ENCODE measurements around the gene SHROOM4.

The SHROOM4 gene

GRCh38 chrX:50691820-50692219 lies 122.2 kb downstream of the SHROOM4 start:
- peak; percentile 42 for DNase-seq
- no peaks in the 10 kb centered on the region for H3K4me1 ChIP-seq (ENCODE audit: low read length)
- H3K4me3 ChIP-seq (ENCODE audit: low read length): no peak overlapping the region
- H3K4me2 ChIP-seq (ENCODE audit: low read depth, low read length): no peak overlapping the region
- H3K9me2 ChIP-seq (replicated peaks; ENCODE audit: insufficient read depth, low read length): no peaks in the 10 kb centered on the region
- H4K20me1 ChIP-seq (ENCODE audit: insufficient read depth, low read length): no peaks in the 10 kb centered on the region
- TF ChIP-seq, protein P1, sequence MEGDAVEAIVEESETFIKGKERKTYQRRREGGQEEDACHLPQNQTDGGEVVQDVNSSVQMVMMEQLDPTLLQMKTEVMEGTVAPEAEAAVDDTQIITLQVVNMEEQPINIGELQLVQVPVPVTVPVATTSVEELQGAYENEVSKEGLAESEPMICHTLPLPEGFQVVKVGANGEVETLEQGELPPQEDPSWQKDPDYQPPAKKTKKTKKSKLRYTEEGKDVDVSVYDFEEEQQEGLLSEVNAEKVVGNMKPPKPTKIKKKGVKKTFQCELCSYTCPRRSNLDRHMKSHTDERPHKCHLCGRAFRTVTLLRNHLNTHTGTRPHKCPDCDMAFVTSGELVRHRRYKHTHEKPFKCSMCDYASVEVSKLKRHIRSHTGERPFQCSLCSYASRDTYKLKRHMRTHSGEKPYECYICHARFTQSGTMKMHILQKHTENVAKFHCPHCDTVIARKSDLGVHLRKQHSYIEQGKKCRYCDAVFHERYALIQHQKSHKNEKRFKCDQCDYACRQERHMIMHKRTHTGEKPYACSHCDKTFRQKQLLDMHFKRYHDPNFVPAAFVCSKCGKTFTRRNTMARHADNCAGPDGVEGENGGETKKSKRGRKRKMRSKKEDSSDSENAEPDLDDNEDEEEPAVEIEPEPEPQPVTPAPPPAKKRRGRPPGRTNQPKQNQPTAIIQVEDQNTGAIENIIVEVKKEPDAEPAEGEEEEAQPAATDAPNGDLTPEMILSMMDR (IDR thresholded peaks at IDR 0.05; ENCODE audit: low read length): peak; percentile 55
- TF ChIP-seq EZH2phosphoT487 (IDR thresholded peaks at IDR 0.05; ENCODE audit: low read length): no peak
- H3F3A ChIP-seq (ENCODE audit: insufficient read depth, low read length): no peaks in the 10 kb centered on the region
- no peaks in the 10 kb centered on the region for H3K9me3 ChIP-seq (replicated peaks; ENCODE audit: insufficient read depth, low read length)
- H3K27ac ChIP-seq (ENCODE audit: low read length): no peak overlapping the region
- H2AFZ ChIP-seq (ENCODE audit: low read length): no peak overlapping the region
- no peak overlapping the region for H3K9ac ChIP-seq (ENCODE audit: low read length)
- H3K27me3 ChIP-seq (replicated peaks; ENCODE audit: insufficient read depth, low read length): no peaks in the 10 kb centered on the region
- H3K36me3 ChIP-seq (replicated peaks; ENCODE audit: insufficient read depth, low read length): no peaks in the 10 kb centered on the region
- H3K79me2 ChIP-seq (ENCODE audit: low read length): no peaks in the 10 kb centered on the region

DNA sequence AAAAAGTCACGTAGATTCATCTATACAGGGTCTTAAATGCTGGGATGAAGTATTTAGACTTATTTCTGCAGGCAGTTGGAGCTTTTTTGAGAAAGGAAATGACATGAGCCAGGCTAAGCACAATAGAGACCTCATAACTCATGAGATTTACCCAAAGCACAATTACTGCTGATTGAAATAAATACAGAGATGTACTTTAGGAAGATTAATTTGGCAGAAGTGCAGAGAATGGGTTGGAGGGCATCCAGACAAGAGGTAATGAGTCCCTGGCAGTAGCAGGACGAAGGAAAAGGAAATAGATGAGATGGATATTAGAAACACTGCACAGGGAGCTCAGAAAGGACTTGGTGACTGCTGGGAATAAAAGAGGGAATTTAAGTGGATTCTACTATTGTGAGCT lies 129.1 kb downstream of the SHROOM4 start:
- no peaks in the 10 kb centered on the region for H4K20me1 ChIP-seq (ENCODE audit: insufficient read depth, low read length)
- no peaks in the 10 kb centered on the region for H3K9me3 ChIP-seq (replicated peaks; ENCODE audit: insufficient read depth, low read length)
- no peak overlapping the region for H3K9ac ChIP-seq (ENCODE audit: low read length)
- H2AFZ ChIP-seq (ENCODE audit: low read length): no peak overlapping the region
- H3K36me3 ChIP-seq (replicated peaks; ENCODE audit: insufficient read depth, low read length): no peaks in the 10 kb centered on the region
- no peaks in the 10 kb centered on the region for H3F3A ChIP-seq (ENCODE audit: insufficient read depth, low read length)
- DNase-seq: no peak
- no peaks in the 10 kb centered on the region for H3K27me3 ChIP-seq (replicated peaks; ENCODE audit: insufficient read depth, low read length)
- H3K79me2 ChIP-seq (ENCODE audit: low read length): no peaks in the 10 kb centered on the region
- H3K9me2 ChIP-seq (replicated peaks; ENCODE audit: insufficient read depth, low read length): no peaks in the 10 kb centered on the region
- no peaks in the 10 kb centered on the region for H3K4me1 ChIP-seq (ENCODE audit: low read length)
- H3K4me2 ChIP-seq (ENCODE audit: low read depth, low read length): no peak overlapping the region
- no peak overlapping the region for H3K4me3 ChIP-seq (ENCODE audit: low read length)
- TF ChIP-seq EZH2 (optimal IDR thresholded peaks at IDR 0.05; ENCODE audit: low read depth, low read length) (no peak), EZH2phosphoT487 (IDR thresholded peaks at IDR 0.05; ENCODE audit: low read length) (no peak)
- TF ChIP-seq, protein P1 (IDR thresholded peaks at IDR 0.05; ENCODE audit: low read length): no peak
- H3K27ac ChIP-seq (ENCODE audit: low read length): no peak overlapping the region

- H3K4me1 ChIP-seq (ENCODE audit: low read length): no peaks in the 10 kb centered on the region
- H3K9me3 ChIP-seq (replicated peaks; ENCODE audit: insufficient read depth, low read length): no peaks in the 10 kb centered on the region
- no peak overlapping the region for H3K27ac ChIP-seq (ENCODE audit: low read length)
- H3K4me3 ChIP-seq (ENCODE audit: low read length): no peak overlapping the region
- H3K27me3 ChIP-seq (replicated peaks; ENCODE audit: insufficient read depth, low read length): no peaks in the 10 kb centered on the region
- H3K9me2 ChIP-seq (replicated peaks; ENCODE audit: insufficient read depth, low read length): no peaks in the 10 kb centered on the region
- no peak overlapping the region for H2AFZ ChIP-seq (ENCODE audit: low read length)
- no peaks in the 10 kb centered on the region for H3F3A ChIP-seq (ENCODE audit: insufficient read depth, low read length)
- no peaks in the 10 kb centered on the region for H3K79me2 ChIP-seq (ENCODE audit: low read length)
- no peak for DNase-seq
- H3K9ac ChIP-seq (ENCODE audit: low read length): no peak overlapping the region
- no peak for TF ChIP-seq EZH2 (optimal IDR thresholded peaks at IDR 0.05; ENCODE audit: low read depth, low read length)
- TF ChIP-seq EZH2phosphoT487 (IDR thresholded peaks at IDR 0.05; ENCODE audit: low read length): no peak
- TF ChIP-seq, protein P1 (IDR thresholded peaks at IDR 0.05; ENCODE audit: low read length): peak; percentile 33
- H3K36me3 ChIP-seq (replicated peaks; ENCODE audit: insufficient read depth, low read length): no peaks in the 10 kb centered on the region
- no peaks in the 10 kb centered on the region for H4K20me1 ChIP-seq (ENCODE audit: insufficient read depth, low read length)
- H3K4me2 ChIP-seq (ENCODE audit: low read depth, low read length): no peak overlapping the region
Measured at GRCh38 chrX:50680990-50681389, 133.0 kb downstream of the SHROOM4 start.

Measured in MM.1S (cell line).